ENCODE data around the gene HMCN2. TPM values are rescaled to one million over a fixed set of nuclear protein-coding genes. Genes with fewer than 3 reads are reported as not detected.

The HMCN2 gene
- total and polyA plus RNA-seq, 9 donors: 0.12 to 4.2 (median 0.98) TPM

DNA sequence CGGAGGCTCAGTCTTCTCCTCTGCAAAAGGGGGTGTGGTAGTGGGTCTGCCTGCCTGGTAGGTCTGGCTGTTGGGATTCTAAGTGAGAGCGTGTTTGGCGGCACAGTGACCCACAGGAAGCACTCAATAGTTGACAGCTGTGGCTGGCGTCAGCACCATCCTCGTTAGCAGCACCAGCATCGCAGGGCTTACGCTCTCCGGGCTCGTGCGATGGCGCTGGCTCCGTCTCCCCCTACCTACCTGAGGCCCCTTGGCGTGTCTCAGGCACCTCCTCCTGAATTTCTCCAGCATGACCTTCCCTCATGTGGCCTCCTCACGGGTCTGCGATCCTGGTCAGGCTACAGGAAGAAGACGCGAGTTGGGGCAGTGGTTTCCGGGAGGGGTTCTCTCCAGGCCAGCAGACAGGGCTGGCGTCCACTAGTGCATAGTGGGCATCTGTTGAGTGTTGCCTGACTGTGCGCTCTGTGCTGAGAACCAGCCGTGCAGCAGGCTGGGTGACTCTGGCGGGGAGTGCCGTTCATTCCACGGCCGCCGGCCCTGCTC, 66.9 kb downstream of the HMCN2 start:
- Histone ChIP-seq H3K9me3 (no peaks in the 10 kb centered on the region), H3K4me1 (ENCODE audit: insufficient read depth) (peaks cover 7% of the 10 kb centered on the region), H3K27ac (no peak overlapping the region), H3K27me3 (no peaks in the 10 kb centered on the region), H3K4me3 (no peak overlapping the region), H3K36me3 (no peaks in the 10 kb centered on the region)
- no peak for DNase-seq
- WGBS, 3 donors: 89 to 94% (median 91%) methylated on average over 26 of the region's 26 CpGs
- intact Hi-C loops (cut with DNase I): loop anchor here in 1 of 4 donors (10.0 kb wide), 1 partner anchor 228 kb away; no protein-coding TSS in a partner anchor
- TF ChIP-seq POLR2A (IDR thresholded peaks at IDR 0.05): no peak
- no peak for TF ChIP-seq EP300 (IDR thresholded peaks at IDR 0.05)
- TF ChIP-seq, protein P1, sequence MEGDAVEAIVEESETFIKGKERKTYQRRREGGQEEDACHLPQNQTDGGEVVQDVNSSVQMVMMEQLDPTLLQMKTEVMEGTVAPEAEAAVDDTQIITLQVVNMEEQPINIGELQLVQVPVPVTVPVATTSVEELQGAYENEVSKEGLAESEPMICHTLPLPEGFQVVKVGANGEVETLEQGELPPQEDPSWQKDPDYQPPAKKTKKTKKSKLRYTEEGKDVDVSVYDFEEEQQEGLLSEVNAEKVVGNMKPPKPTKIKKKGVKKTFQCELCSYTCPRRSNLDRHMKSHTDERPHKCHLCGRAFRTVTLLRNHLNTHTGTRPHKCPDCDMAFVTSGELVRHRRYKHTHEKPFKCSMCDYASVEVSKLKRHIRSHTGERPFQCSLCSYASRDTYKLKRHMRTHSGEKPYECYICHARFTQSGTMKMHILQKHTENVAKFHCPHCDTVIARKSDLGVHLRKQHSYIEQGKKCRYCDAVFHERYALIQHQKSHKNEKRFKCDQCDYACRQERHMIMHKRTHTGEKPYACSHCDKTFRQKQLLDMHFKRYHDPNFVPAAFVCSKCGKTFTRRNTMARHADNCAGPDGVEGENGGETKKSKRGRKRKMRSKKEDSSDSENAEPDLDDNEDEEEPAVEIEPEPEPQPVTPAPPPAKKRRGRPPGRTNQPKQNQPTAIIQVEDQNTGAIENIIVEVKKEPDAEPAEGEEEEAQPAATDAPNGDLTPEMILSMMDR (IDR thresholded peaks at IDR 0.05): no peak

DNA sequence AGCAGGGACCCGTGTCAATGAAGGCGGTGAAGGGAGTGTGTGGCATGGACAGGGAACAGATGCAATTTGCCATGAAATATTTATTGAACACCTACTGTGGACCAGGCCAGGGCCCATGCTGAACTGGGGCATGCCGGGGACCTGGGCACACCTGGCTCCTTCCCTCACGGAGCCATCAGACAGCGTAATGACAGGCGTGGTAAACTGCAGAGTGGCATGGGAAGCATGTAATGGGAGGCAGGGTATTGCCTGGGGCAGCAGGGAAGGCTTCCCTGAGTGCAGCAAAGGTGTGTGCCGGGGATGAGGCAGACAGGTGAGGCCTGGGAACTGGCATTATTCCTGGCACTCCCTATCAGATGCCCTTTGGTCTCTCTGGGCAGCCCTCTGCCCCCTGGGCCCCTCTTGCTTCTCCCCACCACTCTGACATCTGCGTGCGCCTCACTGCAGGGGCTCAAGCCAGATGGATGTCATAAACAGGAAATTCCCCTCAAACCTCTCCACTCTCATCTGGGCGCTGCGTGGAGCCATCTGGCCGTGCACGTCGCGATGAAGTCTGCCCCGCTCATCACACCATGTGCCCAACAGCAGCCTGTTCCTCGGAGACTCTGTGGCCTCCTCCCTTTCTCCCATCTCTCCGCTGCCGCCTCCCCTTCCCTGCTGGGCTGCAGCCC, 67.6 kb downstream of the HMCN2 start:
- Histone ChIP-seq H3K36me3 (no peaks in the 10 kb centered on the region), H3K9me3 (no peaks in the 10 kb centered on the region), H3K4me1 (ENCODE audit: insufficient read depth) (peaks cover under 1% of the 10 kb centered on the region), H3K4me3 (no peak overlapping the region), H3K27me3 (no peaks in the 10 kb centered on the region), H3K27ac (no peak overlapping the region)
- intact Hi-C loops (cut with DNase I): loop anchor here in 1 of 4 donors (10.0 kb wide), 1 partner anchor 228 kb away; no protein-coding TSS in a partner anchor
- no peak for DNase-seq
- TF ChIP-seq, protein P1 (IDR thresholded peaks at IDR 0.05): no peak
- TF ChIP-seq POLR2A (IDR thresholded peaks at IDR 0.05) (no peak), EP300 (IDR thresholded peaks at IDR 0.05) (no peak)
- 32 to 33% (median 33%) methylated on average over 19 of the region's 19 CpGs for WGBS, 3 donors

DNA sequence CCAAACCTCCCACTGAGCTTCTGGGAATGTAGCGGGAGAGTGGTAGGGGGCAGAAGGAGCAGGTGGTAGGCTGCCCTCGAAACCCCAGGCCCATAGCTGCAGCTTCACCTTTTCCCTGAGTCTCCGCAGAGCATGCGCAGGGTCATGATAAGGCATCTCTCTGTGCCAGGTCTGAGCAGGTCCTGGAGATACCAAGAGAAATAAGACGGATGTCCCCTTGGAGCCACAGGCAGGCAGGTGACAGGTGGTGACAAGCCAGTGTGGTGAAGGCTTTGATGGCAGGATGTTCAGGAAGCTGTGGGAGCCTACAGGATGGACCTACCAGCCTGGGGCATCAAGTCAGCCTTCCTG, 68.1 kb downstream of the HMCN2 start:
- Histone ChIP-seq H3K4me1 (ENCODE audit: insufficient read depth) (no peaks in the 10 kb centered on the region), H3K4me3 (no peak overlapping the region), H3K27me3 (no peaks in the 10 kb centered on the region), H3K9me3 (no peaks in the 10 kb centered on the region), H3K27ac (no peak overlapping the region), H3K36me3 (no peaks in the 10 kb centered on the region)
- DNase-seq: no peak
- no peak for TF ChIP-seq POLR2A (IDR thresholded peaks at IDR 0.05)
- TF ChIP-seq EP300 (IDR thresholded peaks at IDR 0.05): no peak
- TF ChIP-seq, protein P1 (IDR thresholded peaks at IDR 0.05): no peak
- intact Hi-C loops (cut with DNase I): loop anchor here in 1 of 4 donors (10.0 kb wide), 1 partner anchor 229 kb away; no protein-coding TSS in a partner anchor
- 42 to 57% (median 46%) methylated on average over 5 of the region's 5 CpGs for WGBS, 3 donors

DNA sequence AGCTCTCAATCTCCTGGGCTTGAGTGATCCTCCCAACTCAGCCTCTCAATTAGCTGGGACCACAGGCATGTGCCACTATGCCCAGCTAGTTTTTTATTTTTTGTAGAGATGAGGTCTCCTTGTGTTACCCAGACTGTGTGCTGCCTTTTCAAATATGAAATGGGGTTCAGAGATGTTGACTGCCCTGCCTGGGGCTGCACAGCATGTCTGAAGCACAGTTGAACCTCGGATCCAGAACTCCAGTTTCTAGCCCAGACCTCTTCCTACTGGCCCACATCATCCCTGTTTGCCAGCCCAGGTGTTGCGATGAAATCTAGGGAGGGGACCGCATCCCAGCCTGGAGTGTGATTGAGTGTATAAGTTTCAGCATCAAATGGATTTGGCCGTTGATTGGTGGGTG, 69.4 kb downstream of the HMCN2 start:
- H3K36me3 ChIP-seq: no peaks in the 10 kb centered on the region
- H3K4me3 ChIP-seq: no peak overlapping the region
- no peak overlapping the region for H3K27ac ChIP-seq
- 83 to 87% (median 87%) methylated on average over 4 of the region's 4 CpGs for WGBS, 3 donors
- no peaks in the 10 kb centered on the region for H3K27me3 ChIP-seq
- no peaks in the 10 kb centered on the region for H3K4me1 ChIP-seq (ENCODE audit: insufficient read depth)
- intact Hi-C loops (cut with DNase I): loop anchor here in 1 of 4 donors (10.0 kb wide), 1 partner anchor 230 kb away; no protein-coding TSS in a partner anchor
- H3K9me3 ChIP-seq: no peaks in the 10 kb centered on the region
- TF ChIP-seq, protein P1 (IDR thresholded peaks at IDR 0.05): no peak
- TF ChIP-seq POLR2A (IDR thresholded peaks at IDR 0.05): no peak
- no peak for TF ChIP-seq EP300 (IDR thresholded peaks at IDR 0.05)
- no peak for DNase-seq

Data from ovary (tissue), 9 donors.